G401 (cell line): Measurements from ENCODE around the gene TBCD. TPM values are rescaled to one million over a fixed set of nuclear protein-coding genes. Genes with fewer than 3 reads are reported as not detected.

Experiments
- DNase-seq: peaks from one replicate; pipeline ENCODE4 v3.0.0-alpha.2; 2015; ENCODE audit warnings: low spot score
- in situ Hi-C: cut with HindIII; loops from 2 replicates; pipeline ENCODE4 v1.10.0; 2016; ENCODE audit warnings: low sequenced_read_pairs, mixed read lengths
- total RNA-seq: library from RNA; depleted of rRNA; stranded (reverse); fragments of >200 nt; shearing (Covaris generic); gene quantifications from 2 replicates; pipeline ENCODE4 v1.2.3, GENCODE V29; 2014

TBCD gene
- total RNA-seq, 1 experiment from 2014 or later: 108 TPM

DNA sequence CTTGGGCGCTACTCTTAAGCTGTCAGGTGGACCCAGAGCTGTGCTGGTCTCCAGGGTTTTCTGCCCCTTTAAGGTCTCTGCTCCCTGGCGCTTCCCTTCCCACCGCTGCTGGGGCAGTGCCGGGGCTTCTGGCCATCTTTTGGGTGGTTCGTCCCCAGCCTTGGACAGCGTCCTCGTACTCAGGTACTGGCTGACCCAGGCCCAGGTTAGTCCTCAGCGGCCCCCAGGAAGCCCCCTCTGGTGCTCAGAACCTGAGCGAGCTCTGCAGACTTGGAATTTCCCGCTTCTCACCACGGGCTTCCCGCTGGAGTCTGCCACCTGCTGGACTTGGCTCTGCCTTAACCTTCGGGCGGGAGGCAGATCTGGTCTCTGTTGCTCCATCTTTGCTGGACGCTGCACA lies 182.0 kb downstream of the TBCD start:
- in situ Hi-C loops: no loop called here
- DNase-seq: peak; percentile 76

- DNase-seq: no peak
- in situ Hi-C loops: no loop called here
Measured at GRCh38 chr17:82935966-82936767, 184.3 kb downstream of the TBCD start.

GRCh38 chr17:82936768-82937171 lies 184.9 kb downstream of the TBCD start:
- DNase-seq: no peak
- in situ Hi-C loops: no loop called here

GRCh38 chr17:82937411-82938371 lies 185.8 kb downstream of the TBCD start:
- in situ Hi-C loops: no loop called here
- no peak for DNase-seq

DNA sequence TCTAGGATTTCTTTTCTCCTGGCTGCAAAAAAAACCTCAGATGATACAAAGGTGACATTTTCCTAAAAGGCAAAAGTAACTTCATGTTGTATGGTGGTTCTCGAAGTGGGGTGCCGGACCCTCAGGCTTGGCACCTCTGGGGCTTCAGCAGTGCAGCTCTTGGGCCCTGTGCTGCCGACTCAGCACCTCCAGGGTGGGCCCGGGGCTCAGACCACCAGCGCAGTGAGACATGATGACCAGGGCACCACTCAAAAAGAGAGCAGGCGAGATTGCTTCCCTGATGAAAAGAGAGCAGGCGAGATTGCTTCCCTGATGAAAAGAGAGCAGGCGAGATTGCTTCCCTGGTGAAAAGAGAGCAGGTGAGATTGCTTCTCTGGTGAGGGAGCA lies 186.6 kb downstream of the TBCD start:
- DNase-seq: no peak
- in situ Hi-C loops: no loop called here

- in situ Hi-C loops: no loop called here
- peak; percentile 49 for DNase-seq
Measured at GRCh38 chr17:82938873-82939620, 187.2 kb downstream of the TBCD start.

- in situ Hi-C loops: no loop called here
- no peak for DNase-seq
Measured at GRCh38 chr17:82939621-82940135, 187.8 kb downstream of the TBCD start.

- in situ Hi-C loops: no loop called here
- no peak for DNase-seq
Measured at GRCh38 chr17:82940226-82941020, 188.6 kb downstream of the TBCD start.

GRCh38 chr17:82941021-82942001 lies 189.4 kb downstream of the TBCD start:
- in situ Hi-C loops: no loop called here
- DNase-seq: no peak

GRCh38 chr17:82942166-82943130 lies 190.6 kb downstream of the TBCD start:
- in situ Hi-C loops: no loop called here
- DNase-seq: no peak

GRCh38 chr17:82943339-82943738 lies 191.5 kb downstream of the TBCD start:
- DNase-seq: no peak
- in situ Hi-C loops: no loop called here

- DNase-seq: no peak
- in situ Hi-C loops: no loop called here
Measured at GRCh38 chr17:82943751-82944150, 191.9 kb downstream of the TBCD start.

DNA sequence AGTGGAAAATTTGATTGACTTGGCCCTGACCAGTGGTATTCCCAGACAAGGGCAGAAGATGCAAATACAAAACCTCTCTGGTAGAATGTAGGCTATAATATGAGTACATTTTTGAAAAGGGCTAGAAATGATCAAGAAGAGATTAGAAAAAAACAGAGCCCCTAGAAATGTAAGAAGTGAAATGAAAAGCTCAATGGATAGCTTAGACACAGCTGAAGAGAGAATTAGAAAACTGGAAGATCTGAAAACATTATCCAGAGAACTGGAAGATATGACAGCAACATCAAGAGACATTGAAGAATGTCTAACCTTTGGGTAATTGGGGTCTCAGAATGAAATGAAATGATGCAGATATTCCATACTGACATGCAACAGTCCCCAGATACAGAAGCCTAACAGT lies 193.1 kb downstream of the TBCD start:
- DNase-seq: no peak
- in situ Hi-C loops: no loop called here

DNA sequence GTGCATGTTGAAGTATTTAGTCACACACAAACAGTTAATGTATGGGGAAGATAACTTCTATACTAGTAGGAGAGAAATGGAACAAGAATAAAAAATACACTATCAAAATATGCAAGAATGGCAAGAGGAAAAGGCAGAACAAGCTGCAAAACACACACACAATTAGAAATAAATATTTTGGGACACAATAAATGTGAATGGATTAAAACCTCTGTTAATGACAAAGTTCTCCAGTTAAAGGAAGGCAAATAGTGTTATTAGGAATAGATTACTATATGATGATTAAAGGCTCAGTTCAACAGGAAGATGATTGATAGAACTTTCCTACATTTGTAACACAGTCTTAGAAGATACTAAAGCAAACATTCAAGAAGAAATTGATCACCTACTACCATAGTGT lies 194.2 kb downstream of the TBCD start:
- in situ Hi-C loops: no loop called here
- DNase-seq: no peak

- DNase-seq: no peak
- in situ Hi-C loops: no loop called here
Measured at GRCh38 chr17:82947051-82947991, 195.5 kb downstream of the TBCD start.
